Mesendoderm (in vitro differentiated cells): Measurements from ENCODE around the gene SCAMP5.

ENCODE experiments used
- DNase-seq: peaks from one replicate; pipeline ENCODE4 v3.0.0; 2013
- H2AK5ac ChIP-seq: 2 replicates; pipeline ENCODE4 v1.6.1; 2013; ENCODE audit warnings: low read length, inconsistent platforms
- H2BK120ac ChIP-seq: 2 replicates; pipeline ENCODE4 v1.6.1; 2013; ENCODE audit warnings: low read depth, mild to moderate bottlenecking, low read length, moderate library complexity, mixed read lengths
- H2BK15ac ChIP-seq: replicated peaks from 2 replicates; pipeline ENCODE4 v1.6.1; 2013; ENCODE audit warnings: low read depth, mild to moderate bottlenecking, moderate library complexity
- H2BK5ac ChIP-seq: 2 replicates; pipeline ENCODE4 v1.6.1; 2013; ENCODE audit warnings: low read length, inconsistent platforms
- H3K18ac ChIP-seq: 2 replicates; pipeline ENCODE4 v1.6.1; 2013; ENCODE audit warnings: mild to moderate bottlenecking, low read length, mixed read lengths
- H3K23ac ChIP-seq: one replicate; pipeline ENCODE4 v1.6.1; 2013; ENCODE audit warnings: low read length
- H3K27ac ChIP-seq: 2 replicates; pipeline ENCODE4 v1.5.1; 2013; ENCODE audit warnings: low read depth, mild to moderate bottlenecking, inconsistent platforms, low read length, moderate library complexity
- H3K27me3 ChIP-seq: 2 replicates; pipeline ENCODE4 v1.6.1; 2013; ENCODE audit warnings: low read length, control low read depth, mild to moderate bottlenecking, inconsistent platforms; ENCODE audit not compliant: insufficient read depth, poor library complexity
- H3K36me3 ChIP-seq: 2 replicates; pipeline ENCODE4 v1.6.1; 2013; ENCODE audit warnings: low read length, inconsistent platforms; ENCODE audit not compliant: control insufficient read depth, insufficient read depth
- H3K4ac ChIP-seq: one replicate; pipeline ENCODE4 v1.6.1; 2013; ENCODE audit warnings: low read depth, mild to moderate bottlenecking, low read length, moderate library complexity
- H3K4me1 ChIP-seq: 2 replicates; pipeline ENCODE4 v1.6.1; 2013; ENCODE audit warnings: low read depth, low read length, inconsistent platforms; ENCODE audit not compliant: control insufficient read depth
- H3K4me2 ChIP-seq: 2 replicates; pipeline ENCODE4 v1.6.1; 2013; ENCODE audit warnings: low read length
- H3K4me3 ChIP-seq: 2 replicates; pipeline ENCODE4 v1.5.1; 2013; ENCODE audit warnings: mild to moderate bottlenecking, low read length
- H3K56ac ChIP-seq: one replicate; pipeline ENCODE4 v1.6.1; 2013; ENCODE audit warnings: low read length
- H3K79me1 ChIP-seq: 2 replicates; pipeline ENCODE4 v1.6.1; 2013; ENCODE audit warnings: low read length, inconsistent platforms
- H3K79me2 ChIP-seq: 2 replicates; pipeline ENCODE4 v1.6.1; 2013; ENCODE audit warnings: mild to moderate bottlenecking, low read length; ENCODE audit not compliant: control insufficient read depth, insufficient read depth
- H3K9ac ChIP-seq: 2 replicates; pipeline ENCODE4 v1.6.1; 2013; ENCODE audit warnings: low read length, inconsistent platforms
- H4K5ac ChIP-seq: one replicate; pipeline ENCODE4 v1.6.1; 2013; ENCODE audit warnings: low read length
- H4K8ac ChIP-seq: one replicate; pipeline ENCODE4 v1.6.1; 2013; ENCODE audit warnings: low read depth, mild to moderate bottlenecking, control low read depth, low read length, moderate library complexity
- WGBS: extraction: QIAGEN DNeasy Blood & Tissue Kit; methylation state at CpG from one replicate; pipeline ENCODE4 v1.1.7; 2013; ENCODE audit warnings: low lambda C conversion rate, missing lambda C conversion rate; ENCODE audit not compliant: insufficient coverage; ENCODE audit errors: extremely low coverage; 5-methylcytosine and 5-hydroxymethylcytosine counted together

The SCAMP5 gene

DNA sequence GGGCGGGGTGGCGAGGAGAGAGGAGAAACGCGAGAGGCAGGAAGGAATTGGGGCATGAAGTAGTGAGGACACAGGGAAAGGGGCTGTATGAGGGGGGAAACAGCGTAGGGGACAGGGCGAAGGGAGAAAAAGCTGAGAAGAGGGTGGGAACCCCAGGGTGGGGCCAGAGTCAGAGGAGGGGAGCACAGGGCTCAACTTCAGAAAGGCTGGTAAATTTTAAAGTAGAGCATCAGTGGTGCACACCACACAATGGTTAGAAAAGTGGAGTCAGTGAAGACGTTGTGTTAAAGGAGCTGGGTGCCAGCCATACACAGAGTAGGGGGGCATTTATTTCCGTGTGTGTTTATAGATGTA lies 35.8 kb upstream of the SCAMP5 start:
- H3K4me1 ChIP-seq: peaks cover 10% of the 10 kb centered on the region
- no peak overlapping the region for H3K27ac ChIP-seq
- no peak overlapping the region for H2BK5ac ChIP-seq
- no peaks in the 10 kb centered on the region for H3K79me1 ChIP-seq
- H3K36me3 ChIP-seq: no peaks in the 10 kb centered on the region
- H3K4ac ChIP-seq: no peak overlapping the region
- no CpG with 5 or more reads among the region's 8 CpGs for WGBS
- H3K4me3 ChIP-seq: no peak overlapping the region
- H3K79me2 ChIP-seq: no peaks in the 10 kb centered on the region
- no peak overlapping the region for H3K56ac ChIP-seq
- no peak overlapping the region for H3K9ac ChIP-seq
- H3K23ac ChIP-seq: no peak overlapping the region
- no peak overlapping the region for H3K4me2 ChIP-seq
- no peak overlapping the region for H4K8ac ChIP-seq
- DNase-seq: no peak
- H2BK120ac ChIP-seq: no peak overlapping the region
- H3K18ac ChIP-seq: no peak overlapping the region
- H2BK15ac ChIP-seq: no peak overlapping the region
- H4K5ac ChIP-seq: no peak overlapping the region
- peaks cover 24% of the 10 kb centered on the region for H3K27me3 ChIP-seq
- H2AK5ac ChIP-seq: no peak overlapping the region

DNA sequence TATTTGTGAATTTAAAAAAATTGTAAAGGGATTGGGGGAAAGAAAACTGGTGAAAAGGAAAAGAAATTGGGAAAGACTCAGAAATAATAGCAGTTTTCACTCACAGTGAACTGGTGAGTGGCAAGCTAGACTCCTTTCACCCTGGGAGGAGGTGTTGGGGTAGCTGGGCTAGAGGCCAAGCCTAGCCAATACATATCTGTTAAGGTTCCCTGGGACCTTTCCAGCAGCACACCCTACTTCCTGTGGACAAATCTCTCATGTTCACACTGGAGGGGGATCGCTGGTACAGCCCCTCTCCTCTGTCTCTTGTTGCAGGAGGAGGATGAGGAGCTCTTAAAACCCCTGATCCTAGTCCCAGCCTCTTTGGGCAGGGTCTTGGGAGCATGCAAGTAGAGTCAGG lies 35.1 kb upstream of the SCAMP5 start:
- Histone ChIP-seq H3K27me3 (peaks cover 24% of the 10 kb centered on the region), H4K8ac (no peak overlapping the region), H2AK5ac (no peak overlapping the region), H3K9ac (no peak overlapping the region), H3K79me2 (no peaks in the 10 kb centered on the region), H3K27ac (no peak overlapping the region), H2BK5ac (no peak overlapping the region), H2BK15ac (no peak overlapping the region), H3K4me2 (no peak overlapping the region), H4K5ac (no peak overlapping the region), H3K23ac (no peak overlapping the region), H3K18ac (no peak overlapping the region), H3K4me3 (no peak overlapping the region), H3K56ac (no peak overlapping the region), H2BK120ac (no peak overlapping the region), H3K36me3 (no peaks in the 10 kb centered on the region), H3K4ac (no peak overlapping the region), H3K4me1 (peaks cover 7% of the 10 kb centered on the region), H3K79me1 (no peaks in the 10 kb centered on the region)
- no peak for DNase-seq
- no CpG with 5 or more reads among the region's 1 CpG for WGBS

DNA sequence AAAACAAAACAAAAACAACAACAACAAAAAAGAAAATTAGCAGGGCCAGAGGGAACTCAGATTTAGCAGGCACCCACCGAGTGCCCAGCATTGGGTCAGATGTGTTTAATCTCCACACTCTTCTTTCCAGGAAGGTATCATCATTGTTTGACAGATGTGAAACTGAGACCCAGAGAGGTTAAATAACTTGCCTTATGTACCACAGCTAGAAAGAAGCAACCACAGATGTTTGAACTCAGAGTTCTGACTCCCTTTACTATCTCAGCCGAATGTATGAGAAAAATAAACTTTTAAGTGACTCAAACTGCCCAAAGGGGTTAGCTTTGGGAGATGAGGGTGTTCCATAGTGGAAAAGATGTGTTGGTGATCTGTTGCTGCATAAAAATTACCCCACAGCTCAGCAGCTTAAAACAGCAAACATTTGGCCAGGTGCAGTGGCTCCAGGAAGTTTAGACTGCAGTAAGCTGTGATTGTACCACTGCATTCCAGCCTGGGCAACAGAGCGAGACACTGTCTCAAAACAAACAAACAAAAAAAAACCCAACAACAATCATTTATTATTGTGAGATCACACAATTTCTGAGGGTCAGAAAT lies 34.3 kb upstream of the SCAMP5 start:
- peaks cover 2% of the 10 kb centered on the region for H3K4me1 ChIP-seq
- H3K27ac ChIP-seq: no peak overlapping the region
- no peak overlapping the region for H3K4me2 ChIP-seq
- no peak overlapping the region for H4K8ac ChIP-seq
- H3K56ac ChIP-seq: no peak overlapping the region
- no peak overlapping the region for H3K18ac ChIP-seq
- no peak overlapping the region for H3K4me3 ChIP-seq
- no peaks in the 10 kb centered on the region for H3K79me2 ChIP-seq
- no peaks in the 10 kb centered on the region for H3K36me3 ChIP-seq
- H3K79me1 ChIP-seq: no peaks in the 10 kb centered on the region
- H2BK120ac ChIP-seq: no peak overlapping the region
- H2BK15ac ChIP-seq: no peak overlapping the region
- no peak overlapping the region for H2BK5ac ChIP-seq
- no peak overlapping the region for H4K5ac ChIP-seq
- no peak overlapping the region for H3K9ac ChIP-seq
- H3K23ac ChIP-seq: no peak overlapping the region
- WGBS: no CpG with 5 or more reads among the region's 3 CpGs
- no peak for DNase-seq
- H3K27me3 ChIP-seq: peaks cover 17% of the 10 kb centered on the region
- H3K4ac ChIP-seq: no peak overlapping the region
- H2AK5ac ChIP-seq: no peak overlapping the region

DNA sequence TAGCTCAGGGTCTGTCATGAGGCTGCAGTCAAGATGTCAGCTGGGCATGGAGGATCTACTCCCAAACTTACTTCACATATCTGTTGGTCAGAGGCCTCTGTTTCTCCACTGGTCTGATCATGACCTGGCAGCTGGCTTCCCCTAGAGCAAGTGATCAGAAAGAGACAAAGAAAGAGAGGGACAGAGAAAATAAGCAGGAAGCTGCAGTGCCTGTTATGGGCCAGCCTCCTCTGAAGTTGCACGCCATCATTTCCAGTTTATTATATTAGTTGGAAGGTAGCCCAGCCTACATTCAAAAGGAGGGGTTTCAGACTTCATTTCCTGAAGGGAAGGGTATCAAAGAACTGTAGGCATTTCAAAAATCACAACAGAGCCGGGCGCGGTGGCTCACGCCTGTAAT lies 33.7 kb upstream of the SCAMP5 start:
- Histone ChIP-seq H3K18ac (no peak overlapping the region), H2BK120ac (no peak overlapping the region), H3K4ac (no peak overlapping the region), H3K4me2 (no peak overlapping the region), H3K56ac (no peak overlapping the region), H3K79me1 (no peaks in the 10 kb centered on the region), H3K9ac (no peak overlapping the region), H4K8ac (no peak overlapping the region), H3K36me3 (no peaks in the 10 kb centered on the region), H2AK5ac (no peak overlapping the region), H3K4me3 (no peak overlapping the region), H4K5ac (no peak overlapping the region), H3K27ac (no peak overlapping the region), H3K27me3 (peaks cover 17% of the 10 kb centered on the region), H3K79me2 (no peaks in the 10 kb centered on the region), H2BK15ac (no peak overlapping the region), H3K23ac (no peak overlapping the region), H3K4me1 (peaks cover 2% of the 10 kb centered on the region), H2BK5ac (no peak overlapping the region)
- no CpG with 5 or more reads among the region's 5 CpGs for WGBS
- DNase-seq: no peak

- H3K4ac ChIP-seq: no peak overlapping the region
- no peaks in the 10 kb centered on the region for H3K79me1 ChIP-seq
- H3K36me3 ChIP-seq: no peaks in the 10 kb centered on the region
- no peak overlapping the region for H3K9ac ChIP-seq
- H2BK5ac ChIP-seq: no peak overlapping the region
- no peak overlapping the region for H3K4me2 ChIP-seq
- peaks cover under 1% of the 10 kb centered on the region for H3K4me1 ChIP-seq
- H3K27ac ChIP-seq: no peak overlapping the region
- H2AK5ac ChIP-seq: no peak overlapping the region
- no peak overlapping the region for H2BK15ac ChIP-seq
- no peak for DNase-seq
- no CpG with 5 or more reads among the region's 8 CpGs for WGBS
- no peak overlapping the region for H2BK120ac ChIP-seq
- H3K4me3 ChIP-seq: no peak overlapping the region
- H4K8ac ChIP-seq: no peak overlapping the region
- no peak overlapping the region for H3K23ac ChIP-seq
- H3K56ac ChIP-seq: no peak overlapping the region
- H3K18ac ChIP-seq: no peak overlapping the region
- peaks cover 17% of the 10 kb centered on the region for H3K27me3 ChIP-seq
- H3K79me2 ChIP-seq: no peaks in the 10 kb centered on the region
- no peak overlapping the region for H4K5ac ChIP-seq
Measured at GRCh38 chr15:74962219-74962618, 33.1 kb upstream of the SCAMP5 start.

DNA sequence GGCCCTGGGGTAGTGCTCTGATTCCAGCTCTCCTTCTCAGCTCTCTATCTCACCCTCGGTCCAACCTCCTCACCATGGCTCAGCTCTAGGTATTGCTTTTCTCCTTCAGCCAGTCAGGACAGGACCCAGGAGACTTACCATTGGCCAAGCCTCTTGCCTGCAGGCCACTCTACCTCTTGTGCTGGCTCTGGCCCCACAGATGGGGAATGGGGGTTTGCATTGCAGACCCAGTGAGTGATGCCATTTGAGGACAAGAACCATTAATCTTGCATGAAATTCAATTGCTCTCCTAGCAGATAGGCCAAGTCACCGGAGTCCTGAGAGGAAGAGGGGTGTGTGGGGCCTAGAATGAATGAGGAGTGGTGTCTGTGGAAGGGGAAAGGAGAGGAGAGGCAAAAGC lies 32.7 kb upstream of the SCAMP5 start:
- H3K56ac ChIP-seq: no peak overlapping the region
- no peaks in the 10 kb centered on the region for H3K4me1 ChIP-seq
- H3K36me3 ChIP-seq: no peaks in the 10 kb centered on the region
- no peaks in the 10 kb centered on the region for H3K79me2 ChIP-seq
- H3K18ac ChIP-seq: no peak overlapping the region
- H3K27me3 ChIP-seq: peaks cover 15% of the 10 kb centered on the region
- WGBS: no CpG with 5 or more reads among the region's 2 CpGs
- no peak overlapping the region for H4K5ac ChIP-seq
- no peak overlapping the region for H3K4me3 ChIP-seq
- H2BK120ac ChIP-seq: no peak overlapping the region
- no peak overlapping the region for H2BK15ac ChIP-seq
- no peak overlapping the region for H3K9ac ChIP-seq
- no peak overlapping the region for H3K4ac ChIP-seq
- no peak overlapping the region for H3K27ac ChIP-seq
- H3K4me2 ChIP-seq: no peak overlapping the region
- DNase-seq: no peak
- no peaks in the 10 kb centered on the region for H3K79me1 ChIP-seq
- no peak overlapping the region for H2AK5ac ChIP-seq
- H4K8ac ChIP-seq: no peak overlapping the region
- no peak overlapping the region for H3K23ac ChIP-seq
- H2BK5ac ChIP-seq: no peak overlapping the region
